NCI-H446 (cell line): Measurements from ENCODE around the gene HABP4.
"Not testable (repeated sequence)": the region's sequence is repeated elsewhere in the genome, so short reads cannot be mapped to it uniquely, and the experiment has no call there.

Experiments
- DNase-seq, 2 experiments: peaks; one replicate each; lab custom pipeline; 2025; lab: John Stamatoyannopoulos, UW

Gene HABP4

DNA sequence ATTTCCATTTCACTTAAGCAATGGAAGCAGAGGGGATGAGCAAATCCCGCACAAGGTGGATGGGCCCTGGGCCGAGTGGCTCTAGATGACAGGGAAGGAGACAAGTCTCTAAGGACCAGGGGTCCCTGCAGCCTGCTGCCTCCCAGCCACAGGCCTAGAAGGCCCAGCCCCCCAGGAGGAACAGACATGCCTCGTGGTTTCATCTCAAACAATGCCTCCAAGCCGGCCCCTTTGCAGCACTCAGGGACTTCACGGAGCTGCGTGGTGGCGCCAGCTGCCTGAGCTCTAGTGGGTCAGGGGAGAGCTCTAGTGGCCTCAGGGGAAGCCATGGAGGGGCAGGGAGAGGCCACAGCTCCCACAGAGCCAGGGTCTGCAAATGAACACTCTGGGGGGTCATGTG lies 48.8 kb downstream of the HABP4 start:
- DNase-seq = no peak

DNA sequence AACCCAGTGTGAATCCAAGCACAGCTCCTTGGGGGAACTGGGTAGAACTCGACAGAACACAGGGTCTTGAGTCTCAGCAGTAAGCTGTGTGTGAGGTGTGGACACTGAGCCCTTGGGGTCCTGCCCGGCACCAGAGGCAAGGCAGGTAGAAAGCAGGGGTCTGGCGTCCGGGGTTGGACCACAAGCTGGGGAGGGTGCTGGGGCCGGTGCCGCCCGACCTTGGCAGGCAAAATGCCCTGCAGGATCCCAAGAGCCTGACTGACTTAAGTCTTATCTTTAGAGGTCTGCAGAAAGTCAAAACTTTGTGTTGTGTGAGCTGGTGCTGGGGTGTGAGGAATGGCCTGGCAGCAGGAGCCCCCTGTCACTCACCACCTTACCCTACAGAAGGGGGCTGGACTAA lies 49.3 kb downstream of the HABP4 start:
- DNase-seq = no peak

DNA sequence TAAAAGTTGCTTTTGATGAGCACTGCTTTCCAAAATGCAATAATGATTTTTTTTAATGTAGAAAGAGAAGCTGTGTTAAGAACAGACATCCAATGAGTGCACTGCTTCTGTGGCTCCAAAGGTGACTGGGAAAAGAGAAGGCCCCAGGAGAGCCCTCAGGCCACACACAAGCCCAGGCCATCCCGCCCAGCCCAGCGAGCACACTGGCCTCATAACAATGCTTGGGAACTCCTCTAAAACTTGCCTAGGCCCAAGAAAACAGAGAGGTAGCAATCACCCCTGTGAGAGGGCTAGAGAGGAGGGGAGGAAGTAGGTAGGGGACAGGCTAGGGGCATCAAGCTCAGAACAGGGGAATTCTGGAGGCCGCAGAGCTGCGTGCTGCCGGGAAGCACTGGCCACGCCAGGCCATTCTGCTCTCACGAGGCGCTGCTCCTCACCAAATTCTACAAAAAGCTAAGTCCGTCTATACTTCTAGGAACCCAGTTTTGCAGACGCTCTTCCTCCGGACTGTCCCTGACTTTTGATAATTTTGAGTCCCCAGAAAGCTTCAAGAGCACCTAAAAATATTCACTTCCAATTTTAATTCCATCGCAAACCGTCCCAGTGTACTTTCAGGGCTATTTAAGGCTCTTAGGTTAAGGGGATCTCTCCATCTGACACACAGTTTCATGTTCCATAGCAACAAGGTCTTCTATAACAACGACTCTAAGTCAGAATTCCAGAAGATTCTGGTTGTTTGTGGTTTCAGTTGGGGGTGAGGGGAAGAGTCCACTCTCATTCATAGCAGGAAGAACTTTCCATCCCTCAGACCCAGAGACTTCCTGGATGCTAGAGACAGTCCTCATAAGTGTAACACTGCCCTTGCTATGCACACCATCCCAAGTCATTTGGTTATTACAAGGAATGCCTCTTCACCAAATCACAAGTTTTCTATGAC lies 51.0 kb downstream of the HABP4 start:
- no peak for DNase-seq

DNA sequence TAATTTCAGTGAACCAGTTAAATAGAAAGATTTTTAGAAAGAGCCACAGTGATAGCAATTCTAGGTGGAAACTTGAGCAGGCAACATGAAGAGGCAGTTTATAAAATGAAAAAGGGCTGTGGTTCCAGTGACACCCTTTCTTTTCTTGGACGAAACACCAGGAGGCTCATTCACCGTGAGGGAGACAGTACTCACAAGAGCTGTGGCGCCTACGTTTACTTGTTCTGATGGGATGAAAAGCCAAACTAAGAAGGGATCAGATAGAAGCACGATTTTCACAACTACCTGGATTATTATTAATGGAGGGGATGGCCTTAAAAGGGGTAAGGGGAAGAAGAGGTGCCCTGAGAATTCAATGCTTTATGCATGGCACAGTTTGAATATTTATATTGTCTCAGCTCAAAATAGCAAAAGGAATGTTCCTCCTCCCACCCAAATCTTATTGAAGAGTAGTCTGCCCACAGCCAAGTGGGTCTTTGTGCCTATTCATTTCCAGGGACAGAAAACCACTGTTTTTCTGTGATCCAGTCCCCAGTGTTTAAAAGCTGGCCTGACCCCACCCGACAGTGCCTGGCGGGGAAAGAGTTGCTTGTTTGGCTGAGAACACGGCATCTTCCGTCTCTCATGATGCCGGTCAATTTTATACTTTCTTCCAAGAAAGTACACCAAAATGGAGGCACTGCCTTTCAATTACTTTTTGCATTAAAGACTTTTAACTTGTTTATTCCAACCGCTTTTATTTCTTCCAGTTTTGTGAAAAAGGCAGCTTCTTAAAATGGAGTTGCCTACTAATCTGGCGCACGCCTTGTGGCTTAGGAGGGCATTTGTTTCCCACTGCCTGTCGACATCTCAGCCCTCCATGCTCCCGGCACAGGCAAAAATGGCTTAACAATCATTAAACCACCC lies 51.9 kb downstream of the HABP4 start:
- DNase-seq = no peak

DNA sequence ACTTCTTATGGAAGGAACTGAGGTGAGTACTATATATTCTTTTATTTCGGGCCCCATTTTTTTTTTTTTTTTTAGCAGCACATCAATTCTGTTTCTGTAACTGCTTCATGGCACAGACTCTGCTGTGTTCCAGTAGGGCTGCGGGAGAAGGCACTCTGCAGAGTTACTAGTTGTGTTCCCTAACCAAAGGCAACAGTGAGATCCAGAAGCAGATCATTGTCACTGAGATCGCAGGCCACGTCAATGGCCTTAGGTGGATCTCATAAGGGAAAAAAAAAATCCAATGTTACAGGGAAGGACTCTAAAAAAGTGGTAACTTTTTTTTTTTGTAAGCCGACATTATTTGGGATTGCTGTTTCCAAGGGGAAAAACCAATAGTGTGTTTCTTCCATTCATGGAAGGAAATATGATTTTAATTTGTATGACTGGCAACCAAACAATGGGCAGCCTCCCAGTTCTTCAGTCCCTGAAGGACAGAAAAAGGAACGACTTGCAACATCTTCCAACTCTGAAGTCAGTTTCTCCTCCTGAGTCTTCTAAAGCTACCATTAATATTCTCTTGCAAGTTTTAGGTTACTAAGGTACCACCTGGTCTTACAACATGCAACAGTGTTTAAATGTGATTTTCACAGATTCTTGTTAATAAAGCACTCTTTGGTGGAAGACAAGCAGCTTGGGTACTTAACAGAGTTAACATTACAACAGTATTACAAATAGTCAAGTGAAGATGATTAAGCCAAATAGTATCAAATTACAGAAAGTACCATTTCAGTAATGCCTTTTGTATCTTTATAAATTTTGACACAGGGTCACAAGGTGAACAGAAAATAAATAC lies 52.8 kb downstream of the HABP4 start:
- DNase-seq = no peak

DNA sequence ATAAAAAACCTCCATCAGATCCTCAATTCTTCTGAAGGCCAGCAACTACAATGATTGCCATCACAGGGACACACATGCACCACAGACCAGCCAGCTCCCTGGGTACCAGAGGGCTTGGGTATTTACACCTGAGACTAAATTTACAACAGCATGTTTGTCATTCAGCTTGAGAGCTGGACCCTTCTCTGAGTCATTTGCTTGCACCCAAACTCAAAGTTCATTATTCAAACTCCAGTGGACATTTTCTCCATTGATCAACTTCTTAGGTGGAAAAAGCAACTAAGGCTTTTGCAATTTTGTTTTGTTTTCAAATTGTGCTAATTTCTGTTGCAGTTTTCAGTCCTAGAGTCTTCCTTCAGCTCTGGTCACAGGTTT lies 53.4 kb downstream of the HABP4 start:
- not testable (repeated sequence) for DNase-seq

DNA sequence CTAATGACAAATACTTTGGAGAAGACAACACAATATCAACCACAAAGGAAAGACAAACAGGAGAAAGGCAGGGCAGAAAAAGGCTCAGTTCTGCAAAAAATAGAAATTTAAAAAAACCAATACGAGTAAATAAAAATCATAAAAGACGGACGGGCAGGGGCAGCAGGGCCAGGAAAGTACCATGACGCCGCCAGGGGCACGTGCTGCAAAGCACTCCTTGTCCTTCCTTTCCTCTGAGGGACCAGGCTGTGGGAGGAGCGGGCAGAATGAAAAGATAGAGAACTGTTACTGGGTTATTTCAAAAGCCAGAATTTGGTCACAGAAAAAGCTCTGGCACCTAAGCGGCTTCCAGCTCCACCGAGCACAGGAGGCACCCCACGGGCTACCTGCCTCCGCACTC lies 53.9 kb downstream of the HABP4 start:
- no peak for DNase-seq

DNA sequence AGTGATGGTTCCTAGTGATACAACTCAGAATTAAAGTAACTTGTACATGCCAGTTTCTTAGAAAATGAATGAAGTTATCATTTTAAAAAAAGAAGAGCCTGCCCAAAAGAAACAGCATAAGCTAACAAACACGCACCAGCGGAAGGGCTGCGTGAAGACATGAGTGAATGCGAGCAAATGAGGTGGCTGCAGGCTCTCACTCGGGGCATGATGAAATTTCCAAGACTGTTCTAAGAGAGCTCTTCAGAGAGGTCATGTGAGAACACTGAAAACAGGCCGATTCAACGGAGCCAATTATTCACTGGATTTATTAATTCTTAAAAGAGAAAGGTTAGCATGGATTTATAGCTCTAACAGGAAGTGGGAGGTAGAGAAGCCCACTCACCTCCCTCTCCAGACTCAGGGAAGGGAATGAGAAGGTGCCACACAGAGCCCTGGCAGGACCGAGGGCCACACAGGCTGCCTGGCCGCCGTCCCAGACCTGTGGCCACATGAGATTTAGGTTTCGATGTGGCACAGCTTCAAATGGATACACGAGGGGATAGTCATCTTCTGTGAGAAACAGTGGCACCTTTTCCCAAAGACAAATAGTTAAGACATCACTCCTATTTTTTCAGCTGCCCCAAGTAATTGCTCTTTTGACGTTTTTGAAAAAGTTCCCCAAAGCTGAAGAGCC lies 55.5 kb downstream of the HABP4 start:
- DNase-seq = no peak

DNA sequence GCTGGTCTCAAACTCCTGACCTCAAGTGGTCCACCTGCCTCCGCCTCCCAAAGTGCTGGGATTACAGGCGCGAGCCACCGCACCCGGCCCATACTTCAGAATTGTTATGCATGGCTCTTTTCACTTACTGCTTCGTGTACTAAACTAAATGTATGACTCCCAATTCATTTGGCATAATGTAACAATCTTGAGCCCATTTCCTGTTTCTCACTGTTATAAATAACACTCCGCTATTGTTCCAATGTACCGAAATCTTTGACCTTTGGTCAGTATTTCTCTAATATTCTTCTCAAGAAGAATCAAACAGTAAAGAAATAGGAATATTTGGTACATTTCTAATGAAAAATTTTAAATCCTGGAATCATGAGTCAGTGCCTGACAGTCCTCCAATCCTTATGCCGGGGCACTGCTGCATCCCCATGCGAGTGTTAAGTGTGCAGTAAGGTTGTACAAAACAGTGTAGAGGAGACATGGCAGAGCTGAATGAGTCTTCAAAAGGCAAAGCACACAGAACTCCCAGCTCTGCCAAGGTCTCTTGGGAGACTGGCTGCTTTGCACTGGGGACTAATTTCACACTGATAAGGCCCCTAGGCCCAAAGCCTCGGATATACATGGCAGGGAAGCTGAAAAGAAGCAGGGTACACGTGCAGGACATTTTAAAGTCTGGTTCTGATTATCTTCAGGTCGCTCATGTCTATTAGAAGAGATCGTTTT lies 58.4 kb downstream of the HABP4 start:
- DNase-seq = no peak

DNA sequence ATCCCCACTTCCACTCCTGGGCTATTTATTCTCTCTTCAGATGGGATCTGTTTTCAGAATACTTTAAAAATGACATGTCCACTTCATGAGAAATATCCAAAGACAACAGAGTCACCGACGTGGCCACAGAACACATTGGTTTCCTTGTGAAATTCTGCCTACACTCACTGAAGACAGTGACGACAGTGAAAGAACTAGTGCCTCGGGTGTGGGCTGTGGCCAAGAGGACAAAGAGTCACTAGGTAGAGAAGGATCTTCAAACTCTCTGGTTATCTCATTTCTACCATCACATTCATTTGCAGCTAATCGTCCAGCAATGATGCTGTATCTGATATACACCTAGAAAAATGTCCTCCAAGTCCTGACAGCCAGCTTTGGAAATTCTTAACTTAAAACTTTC lies 59.1 kb downstream of the HABP4 start:
- no peak for DNase-seq

DNA sequence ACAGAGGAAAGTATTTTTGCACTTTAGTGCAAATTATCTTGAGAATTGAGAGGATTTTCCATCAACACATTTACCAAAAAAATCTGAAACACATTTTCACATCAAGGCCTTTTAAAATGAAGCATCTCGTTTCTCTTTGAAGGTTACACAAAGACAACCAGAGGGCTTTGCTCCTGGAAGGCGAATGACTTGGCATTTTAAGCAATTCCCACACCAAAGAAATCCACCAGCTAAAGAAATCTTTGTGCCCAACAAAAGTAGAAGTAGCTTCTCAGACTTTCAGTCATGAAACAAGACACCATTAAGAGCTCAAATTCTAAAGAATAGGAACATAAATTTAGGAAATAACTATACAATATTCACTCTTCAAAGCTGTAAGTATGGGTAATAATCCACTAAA lies 59.9 kb downstream of the HABP4 start:
- no peak for DNase-seq

DNA sequence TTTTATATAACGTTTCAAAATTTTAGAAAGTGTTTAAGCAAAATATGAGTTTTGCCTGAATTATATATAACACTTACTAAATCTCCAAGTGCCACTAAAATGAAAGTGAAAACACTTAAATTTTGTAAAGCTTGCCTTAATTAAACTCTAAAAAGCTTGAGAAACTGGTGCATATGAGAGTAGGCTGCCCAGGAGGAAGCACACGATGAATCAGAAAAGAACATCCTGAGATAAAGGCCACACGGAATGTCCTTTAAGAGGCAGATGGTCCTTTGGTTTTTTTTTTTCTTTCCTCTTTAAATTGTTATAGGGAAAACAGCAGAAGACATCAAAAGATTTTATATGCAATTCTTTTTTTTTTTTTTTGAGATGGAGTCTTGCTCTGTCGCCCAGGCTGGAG lies 60.3 kb downstream of the HABP4 start:
- DNase-seq = no peak

DNA sequence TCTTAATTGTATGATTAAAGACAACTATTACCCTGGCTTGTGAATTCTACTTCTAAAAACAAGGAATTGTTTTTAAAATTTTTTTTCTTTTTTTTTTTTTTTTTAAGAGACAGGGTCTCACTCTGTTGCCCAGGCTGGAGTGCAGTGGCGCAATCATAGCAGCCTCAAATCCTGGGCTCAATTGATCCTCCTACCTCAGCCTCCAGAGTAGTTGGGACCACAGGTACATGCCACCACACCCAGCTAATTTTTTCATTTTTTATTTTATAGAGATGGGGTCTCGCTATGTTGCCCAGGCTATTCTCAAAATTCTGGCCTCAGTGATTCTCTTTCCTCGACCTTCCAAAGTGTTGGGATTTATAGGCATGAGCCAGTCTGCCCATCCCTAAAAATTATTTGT lies 62.3 kb downstream of the HABP4 start:
- DNase-seq = no peak

DNA sequence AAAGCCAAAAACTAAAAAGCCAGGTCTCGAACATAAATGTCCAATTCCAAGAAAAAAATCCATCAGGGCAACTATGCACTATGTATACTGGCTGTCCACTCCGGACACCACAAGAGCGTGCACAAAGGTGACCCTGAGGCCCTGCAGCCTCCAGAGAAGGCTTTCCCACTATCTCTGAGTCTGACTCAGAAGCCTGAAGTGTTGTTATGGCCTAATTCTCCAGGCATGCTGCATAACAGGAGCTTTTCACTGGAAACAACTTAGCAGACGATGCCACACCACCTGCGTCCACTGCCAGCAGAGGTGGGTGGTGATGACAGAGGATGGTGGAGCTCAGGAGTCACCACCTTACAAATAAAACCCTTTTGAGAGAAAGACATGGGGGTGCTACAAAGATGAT lies 63.7 kb downstream of the HABP4 start:
- DNase-seq = no peak

DNA sequence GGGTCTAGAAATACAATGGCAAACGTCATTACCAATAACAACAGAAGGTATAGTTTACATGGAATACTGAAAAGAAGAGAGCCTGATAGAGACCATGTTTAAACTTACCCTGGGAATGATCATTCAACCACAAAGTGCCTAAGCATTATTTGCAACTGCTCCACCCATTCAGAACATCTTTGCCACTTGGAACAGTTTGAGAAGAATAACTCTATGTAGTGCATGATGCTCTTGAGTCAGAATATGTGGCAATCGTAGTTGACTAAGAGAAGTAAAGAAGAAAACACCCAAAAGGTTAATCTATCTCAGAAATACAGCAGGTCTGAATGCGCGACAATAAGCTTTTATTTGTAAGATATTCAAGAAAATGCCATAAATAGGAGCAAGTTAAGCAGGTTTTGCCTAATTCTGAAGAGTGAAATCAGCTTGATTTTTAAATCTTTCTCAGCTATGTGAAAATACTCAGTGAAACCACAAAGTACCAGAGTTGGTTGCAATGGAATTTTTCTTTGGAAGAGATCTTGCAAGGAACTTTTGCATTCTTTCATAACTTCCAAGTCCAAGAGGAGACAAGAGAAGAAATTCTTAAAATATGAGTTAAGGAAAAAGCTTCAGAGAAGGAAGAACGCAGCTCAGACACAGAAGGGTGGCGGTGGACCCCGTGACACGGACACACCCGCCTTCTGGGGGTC lies 64.3 kb downstream of the HABP4 start:
- no peak for DNase-seq

DNA sequence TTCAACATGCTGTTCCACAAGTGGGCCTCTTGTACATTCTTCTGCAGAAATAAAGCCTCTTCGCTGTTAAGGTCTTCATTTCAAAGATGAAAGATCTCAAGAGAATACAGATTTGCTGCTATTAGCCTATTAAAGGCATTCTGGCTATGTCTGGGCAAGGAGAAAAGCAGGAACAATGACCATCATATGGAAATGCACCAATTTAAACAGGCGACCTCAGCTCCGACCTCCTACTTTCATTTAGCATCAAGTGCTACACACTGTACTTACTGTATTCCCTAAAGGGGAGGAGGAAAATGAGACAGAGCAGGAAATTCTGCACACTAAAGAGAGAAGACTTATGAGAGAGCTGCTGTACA lies 64.8 kb downstream of the HABP4 start:
- no peak for DNase-seq

DNA sequence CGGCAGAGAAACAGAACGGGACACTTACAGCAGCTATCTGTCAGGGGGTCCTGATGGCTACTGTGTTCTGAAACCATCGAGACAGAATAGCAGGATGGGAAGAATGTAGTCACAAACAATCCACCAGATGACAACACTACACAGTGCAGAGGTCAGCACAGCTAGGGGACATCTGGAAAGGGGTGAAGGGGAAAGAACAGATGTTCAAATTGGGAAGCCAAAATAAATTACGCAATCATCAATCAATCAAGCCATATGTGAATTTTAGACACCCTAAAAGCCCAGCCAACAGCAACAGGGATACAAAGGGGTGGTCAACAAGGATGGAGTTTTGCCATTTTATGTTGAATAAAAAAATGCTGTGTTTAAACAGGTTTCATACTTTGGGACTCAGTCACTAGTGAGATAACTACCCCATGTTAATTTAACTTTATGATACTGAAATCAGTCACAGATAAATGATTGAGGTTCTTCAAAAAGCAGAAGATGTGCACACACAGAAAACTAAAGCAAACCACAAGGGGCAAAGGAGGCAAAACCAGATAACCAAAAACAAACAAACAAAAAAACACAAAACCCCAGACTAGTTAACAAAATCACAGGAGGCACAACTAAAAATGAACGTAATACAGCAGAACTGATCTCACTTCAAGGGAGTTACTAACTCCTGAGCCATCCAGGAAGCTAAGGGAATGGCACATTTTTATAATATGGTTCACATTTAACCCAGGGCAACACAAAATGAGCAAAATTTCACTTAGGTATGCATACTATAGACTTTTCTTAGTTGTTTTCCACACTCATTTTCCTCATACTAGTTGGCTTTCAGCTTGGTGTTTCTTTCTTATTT lies 65.9 kb downstream of the HABP4 start:
- no peak for DNase-seq

DNA sequence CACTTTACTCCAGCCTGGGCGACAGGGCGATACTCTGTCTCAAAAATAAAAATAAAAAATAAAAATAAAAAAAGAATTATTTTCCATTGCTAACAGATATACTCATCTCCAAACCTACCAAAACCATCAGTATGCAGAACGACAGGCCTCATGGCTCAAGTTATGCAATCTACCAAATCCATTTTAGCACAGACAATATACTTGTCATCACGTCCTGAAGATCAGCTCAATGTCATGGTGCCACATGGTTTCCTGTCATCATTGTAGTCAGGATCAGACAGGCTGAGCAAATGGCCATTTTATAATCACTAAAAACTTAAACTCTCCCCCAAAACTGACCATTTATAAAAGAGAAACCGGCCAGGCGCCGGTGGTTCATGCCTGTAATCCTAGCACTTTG lies 69.1 kb downstream of the HABP4 start:
- no peak for DNase-seq

DNA sequence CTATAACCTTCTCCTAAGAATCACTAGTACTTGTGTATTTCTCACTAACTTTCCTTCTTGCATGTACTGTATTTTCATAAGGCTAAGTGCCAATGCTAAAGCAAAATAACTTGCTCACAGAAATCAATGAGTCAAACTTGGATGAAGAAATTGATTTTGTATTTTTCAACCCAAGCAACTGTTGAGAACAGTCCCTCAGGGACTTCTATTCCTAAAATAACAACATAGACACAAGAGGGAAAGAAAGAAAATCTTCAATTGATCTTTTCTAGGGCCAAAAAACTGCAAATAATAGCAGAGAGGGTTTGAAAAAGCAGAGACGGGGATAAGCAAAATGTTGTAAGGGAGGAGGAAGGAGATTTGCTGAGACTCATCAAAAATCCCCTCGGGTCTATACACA lies 69.8 kb downstream of the HABP4 start:
- DNase-seq = no peak

DNA sequence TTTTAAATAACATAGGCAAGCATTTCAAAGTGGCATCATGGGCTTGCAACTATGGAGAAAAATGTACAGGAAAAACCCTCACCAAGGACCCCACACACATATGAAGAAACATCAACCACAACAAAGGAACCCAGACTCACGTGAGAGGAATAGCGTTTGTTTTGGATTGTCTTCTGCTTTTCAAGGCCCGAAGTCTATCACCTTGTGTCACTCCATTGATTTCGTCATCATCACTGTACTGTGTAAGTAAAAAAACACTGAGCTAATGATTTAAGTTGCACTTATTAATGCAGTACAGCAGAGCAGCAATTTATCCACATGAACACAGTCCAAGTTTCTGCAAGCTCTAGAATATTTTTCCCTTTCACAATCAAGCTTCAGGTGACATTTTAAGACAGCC lies 72.4 kb downstream of the HABP4 start:
- no peak for DNase-seq
